HG02610 (cell line): ENCODE measurements around the gene MYLK.
"Not testable (repeated sequence)": the region's sequence is repeated elsewhere in the genome, so short reads cannot be mapped to it uniquely, and the experiment has no call there.

ENCODE experiments used
- ATAC-seq: cut with Tn5 transposase; IDR thresholded peaks from one replicate; pipeline ENCODE4 v1.9.1; 2021; ENCODE audit warnings: mild to moderate bottlenecking, moderate library complexity; ENCODE audit not compliant: unreplicated experiment

MYLK gene

GRCh38 chr3:123705488-123706285 is 178.4 kb downstream of the MYLK start:
- no peak for ATAC-seq

GRCh38 chr3:123703663-123704062 is 180.5 kb downstream of the MYLK start:
- not testable (repeated sequence) for ATAC-seq

GRCh38 chr3:123702720-123703119 is 181.4 kb downstream of the MYLK start:
- no peak for ATAC-seq

GRCh38 chr3:123702057-123702456 is 182.1 kb downstream of the MYLK start:
- ATAC-seq: not testable (repeated sequence)

GRCh38 chr3:123700791-123701722 is 183.1 kb downstream of the MYLK start:
- no peak for ATAC-seq

GRCh38 chr3:123698813-123699212 is 185.3 kb downstream of the MYLK start:
- no peak for ATAC-seq

GRCh38 chr3:123696808-123697207 is 187.3 kb downstream of the MYLK start:
- ATAC-seq: no peak

- no peak for ATAC-seq
These were observed 188.1 kb downstream of the MYLK start for GRCh38 chr3:123695731-123696640.

GRCh38 chr3:123695152-123695551 is 189.0 kb downstream of the MYLK start:
- no peak for ATAC-seq

GRCh38 chr3:123694366-123695087 is 189.6 kb downstream of the MYLK start:
- no peak for ATAC-seq

- no peak for ATAC-seq
These were observed 190.4 kb downstream of the MYLK start for GRCh38 chr3:123693584-123694190.

- ATAC-seq: no peak
These were observed 191.5 kb downstream of the MYLK start for GRCh38 chr3:123692671-123693070.

GRCh38 chr3:123692041-123692440 is 192.1 kb downstream of the MYLK start:
- ATAC-seq: no peak

GRCh38 chr3:123689831-123690230 is 194.3 kb downstream of the MYLK start:
- no peak for ATAC-seq

- ATAC-seq: no peak
These were observed 195.8 kb downstream of the MYLK start for GRCh38 chr3:123688241-123688747.

GRCh38 chr3:123687286-123687685 is 196.8 kb downstream of the MYLK start:
- no peak for ATAC-seq

GRCh38 chr3:123686251-123686650 is 197.9 kb downstream of the MYLK start:
- ATAC-seq: no peak

- ATAC-seq: no peak
These were observed 198.4 kb downstream of the MYLK start for GRCh38 chr3:123685780-123686179.

GRCh38 chr3:123684636-123685035 is 199.5 kb downstream of the MYLK start:
- no peak for ATAC-seq
